Endodermal cell (in vitro differentiated cells): ENCODE measurements around the gene RUNX1. TPM values are rescaled to one million over a fixed set of nuclear protein-coding genes. Genes with fewer than 3 reads are reported as not detected.

Experiments used
- DNase-seq: peaks from one replicate; pipeline ENCODE4 v3.0.0-alpha.2; 2017
- H3K27ac ChIP-seq: 2 replicates; pipeline ENCODE4 v1.5.1; 2013; ENCODE audit warnings: mild to moderate bottlenecking, low read depth, low read length, moderate library complexity
- H3K27me3 ChIP-seq: 2 replicates; pipeline ENCODE4 v1.6.1; 2013; ENCODE audit warnings: mild to moderate bottlenecking, low read length, moderate library complexity; ENCODE audit not compliant: insufficient read depth, control insufficient read depth, poor library complexity, severe bottlenecking
- H3K36me3 ChIP-seq: 2 replicates; pipeline ENCODE4 v1.7.0; 2013; ENCODE audit warnings: mild to moderate bottlenecking, low read length, moderate library complexity; ENCODE audit not compliant: control insufficient read depth, insufficient read depth
- H3K4me1 ChIP-seq: one replicate; pipeline ENCODE4 v1.7.0; 2013; ENCODE audit warnings: low read length; ENCODE audit not compliant: control insufficient read depth, insufficient read depth
- H3K4me3 ChIP-seq: 2 replicates; pipeline ENCODE4 v1.5.1; 2013; ENCODE audit warnings: mild to moderate bottlenecking, low read length, moderate library complexity
- H3K9ac ChIP-seq: 2 replicates; pipeline ENCODE4 v1.6.1; 2013; ENCODE audit warnings: mild to moderate bottlenecking, low read length, moderate library complexity; ENCODE audit not compliant: poor library complexity, severe bottlenecking; ENCODE audit errors: extremely low read depth
- H3K9me3 ChIP-seq: 2 replicates; pipeline ENCODE4 v1.6.1; 2013; ENCODE audit warnings: mild to moderate bottlenecking, low read length, moderate library complexity; ENCODE audit not compliant: control insufficient read depth
- H3K27ac Mint-ChIP-seq: 2 replicates; pipeline ENCODE4 v1.8.0; 2020; ENCODE audit warnings: mixed read lengths
- H3K27me3 Mint-ChIP-seq: 2 replicates; pipeline ENCODE4 v1.8.0; 2021; ENCODE audit warnings: mild to moderate bottlenecking, mixed read lengths; ENCODE audit not compliant: insufficient read depth
- H3K36me3 Mint-ChIP-seq: 2 replicates; pipeline ENCODE4 v1.8.0; 2020; ENCODE audit warnings: low read depth, mixed read lengths
- H3K4me1 Mint-ChIP-seq: 2 replicates; pipeline ENCODE4 v1.8.0; 2020; ENCODE audit warnings: mixed read lengths
- H3K4me3 Mint-ChIP-seq: 2 replicates; pipeline ENCODE4 v1.8.0; 2020; ENCODE audit warnings: mild to moderate bottlenecking, moderate library complexity, mixed read lengths
- H3K9me3 Mint-ChIP-seq: 2 replicates; pipeline ENCODE4 v1.8.0; 2020; ENCODE audit warnings: mild to moderate bottlenecking, mixed read lengths
- WGBS, 2 experiments: methylation state at CpG; one replicate each; pipeline versions ENCODE4 v1.1.5 to v1.1.7; 2013; ENCODE audit warnings: missing lambda C conversion rate in 2 of 2, mixed read lengths in 1 of 2; ENCODE audit not compliant: insufficient coverage in 1 of 2, insufficient read length in 1 of 2; 5-methylcytosine and 5-hydroxymethylcytosine counted together
- total RNA-seq, 2 donors: library from RNA; stranded (reverse); fragmentation: NEBNext Ultra II Directional in 1 of 2; extraction: Animal tissue kit (Norgen Biotek cat#: 25700) in 1 of 2; gene quantifications; 2 replicates in 1 of 2; 3 replicates in 1 of 2; pipeline ENCODE4 v1.2.1, GENCODE V29; 2021
- TF ChIP-seq, protein P1 (sequence below): fragments of 200-600 bp; sonication (generic); conservative IDR thresholded peaks from 2 replicates; pipeline ENCODE4 v1.5.0; 2021; ENCODE audit warnings: antibody characterized with exemption, mild to moderate bottlenecking

The RUNX1 gene
- total RNA-seq, 2 donors from 2014 or later: 0.31 to 2.8 TPM

GRCh38 chr21:34794686-34795085 lies 254.4 kb downstream of the RUNX1 start:
- Histone ChIP-seq H3K9me3 (no peaks in the 10 kb centered on the region), H3K9ac (no peak overlapping the region), H3K4me1 (peaks cover 6% of the 10 kb centered on the region), H3K27ac (no peak overlapping the region), H3K36me3 (no peaks in the 10 kb centered on the region), H3K27me3 (no peaks in the 10 kb centered on the region), H3K4me3 (no peak overlapping the region)
- Mint-ChIP-seq H3K27ac (no peak overlapping the region), H3K27me3 (peaks cover 4% of the 10 kb centered on the region), H3K4me1 (peaks cover 29% of the 10 kb centered on the region), H3K9me3 (no peaks in the 10 kb centered on the region), H3K4me3 (no peak overlapping the region), H3K36me3 (peaks cover 2% of the 10 kb centered on the region)
- no peak for DNase-seq
- TF ChIP-seq, protein P1, sequence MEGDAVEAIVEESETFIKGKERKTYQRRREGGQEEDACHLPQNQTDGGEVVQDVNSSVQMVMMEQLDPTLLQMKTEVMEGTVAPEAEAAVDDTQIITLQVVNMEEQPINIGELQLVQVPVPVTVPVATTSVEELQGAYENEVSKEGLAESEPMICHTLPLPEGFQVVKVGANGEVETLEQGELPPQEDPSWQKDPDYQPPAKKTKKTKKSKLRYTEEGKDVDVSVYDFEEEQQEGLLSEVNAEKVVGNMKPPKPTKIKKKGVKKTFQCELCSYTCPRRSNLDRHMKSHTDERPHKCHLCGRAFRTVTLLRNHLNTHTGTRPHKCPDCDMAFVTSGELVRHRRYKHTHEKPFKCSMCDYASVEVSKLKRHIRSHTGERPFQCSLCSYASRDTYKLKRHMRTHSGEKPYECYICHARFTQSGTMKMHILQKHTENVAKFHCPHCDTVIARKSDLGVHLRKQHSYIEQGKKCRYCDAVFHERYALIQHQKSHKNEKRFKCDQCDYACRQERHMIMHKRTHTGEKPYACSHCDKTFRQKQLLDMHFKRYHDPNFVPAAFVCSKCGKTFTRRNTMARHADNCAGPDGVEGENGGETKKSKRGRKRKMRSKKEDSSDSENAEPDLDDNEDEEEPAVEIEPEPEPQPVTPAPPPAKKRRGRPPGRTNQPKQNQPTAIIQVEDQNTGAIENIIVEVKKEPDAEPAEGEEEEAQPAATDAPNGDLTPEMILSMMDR: no peak
- 94 to 96% methylated on average over 6 to 7 of the region's 7 CpGs for whole genome bisulfite sequencing, 2 experiments

- H3K4me1 Mint-ChIP-seq: peaks cover 32% of the 10 kb centered on the region
- no peaks in the 10 kb centered on the region for H3K27me3 Mint-ChIP-seq
- DNase-seq: no peak
- no peaks in the 10 kb centered on the region for H3K9me3 Mint-ChIP-seq
- H3K9me3 ChIP-seq: no peaks in the 10 kb centered on the region
- no peaks in the 10 kb centered on the region for H3K36me3 ChIP-seq
- no peak overlapping the region for H3K4me3 Mint-ChIP-seq
- H3K9ac ChIP-seq: no peak overlapping the region
- H3K27ac Mint-ChIP-seq: no peak overlapping the region
- H3K27me3 ChIP-seq: no peaks in the 10 kb centered on the region
- peaks cover 2% of the 10 kb centered on the region for H3K36me3 Mint-ChIP-seq
- TF ChIP-seq, protein P1: no peak
- no peak overlapping the region for H3K4me3 ChIP-seq
- H3K27ac ChIP-seq: no peak overlapping the region
- peaks cover 6% of the 10 kb centered on the region for H3K4me1 ChIP-seq
- 93 to 100% methylated on average over 3 to 6 of the region's 6 CpGs for WGBS, 2 experiments
These were observed 255.6 kb downstream of the RUNX1 start for GRCh38 chr21:34793471-34793870.

DNA sequence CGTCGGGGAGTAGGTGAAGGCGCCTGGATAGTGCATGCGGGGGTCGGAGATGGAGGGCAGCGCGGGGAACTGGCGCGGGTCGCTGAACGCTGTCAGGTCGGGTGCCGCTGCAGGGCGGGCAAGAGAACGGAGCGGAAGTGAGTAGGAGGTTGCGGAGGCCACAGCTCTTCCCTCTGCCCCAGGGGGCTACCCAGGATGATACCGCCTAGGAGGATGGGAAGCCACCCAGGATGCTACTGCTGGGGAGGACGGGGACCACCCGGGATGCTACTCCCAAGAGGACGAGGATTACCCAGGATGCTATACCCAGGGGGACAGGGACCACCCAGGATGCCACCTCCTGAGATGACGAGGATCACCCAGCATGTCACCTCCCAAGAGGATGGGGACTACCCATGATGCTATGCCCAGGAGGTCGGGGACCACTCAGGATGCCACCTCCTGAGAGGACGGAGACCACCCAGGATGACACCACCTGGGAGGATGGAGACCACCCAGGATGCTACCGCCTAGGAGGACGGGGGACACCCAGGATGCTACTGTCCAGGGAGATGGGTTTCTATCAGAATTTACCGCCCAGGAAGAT lies 256.5 kb downstream of the RUNX1 start:
- H3K27me3 ChIP-seq: no peaks in the 10 kb centered on the region
- H3K36me3 ChIP-seq: no peaks in the 10 kb centered on the region
- DNase-seq: no peak
- no peak overlapping the region for H3K27ac Mint-ChIP-seq
- H3K9me3 ChIP-seq: no peaks in the 10 kb centered on the region
- H3K9me3 Mint-ChIP-seq: no peaks in the 10 kb centered on the region
- no peak overlapping the region for H3K9ac ChIP-seq
- H3K36me3 Mint-ChIP-seq: peaks cover 2% of the 10 kb centered on the region
- peaks cover 28% of the 10 kb centered on the region for H3K4me1 Mint-ChIP-seq
- H3K27me3 Mint-ChIP-seq: no peaks in the 10 kb centered on the region
- TF ChIP-seq, protein P1: no peak
- H3K4me1 ChIP-seq: peaks cover 6% of the 10 kb centered on the region
- no peak overlapping the region for H3K4me3 Mint-ChIP-seq
- H3K27ac ChIP-seq: no peak overlapping the region
- H3K4me3 ChIP-seq: no peak overlapping the region
- WGBS, 2 experiments: 95% methylated on average over 21 to 27 of the region's 27 CpGs
